Neural cell (in vitro differentiated cells): ENCODE results near the gene VSTM5. TPM values are rescaled to one million over a fixed set of nuclear protein-coding genes. Genes with fewer than 3 reads are reported as not detected.

ENCODE experiments used
- H2AFZ ChIP-seq: fragments of 200-600, 300-800 bp; sonication (generic), shearing (Covaris generic); 2 replicates; pipeline ENCODE4 v1.6.0; 2014; ENCODE audit warnings: low read depth, mild to moderate bottlenecking, antibody characterized with exemption, low read length, moderate library complexity
- H3F3A ChIP-seq: fragments of 200-600 bp; shearing (Covaris generic); 2 replicates; pipeline ENCODE4 v1.6.1; 2016; ENCODE audit warnings: mild to moderate bottlenecking, moderate library complexity, mixed read lengths, antibody characterized with exemption, low read length; ENCODE audit not compliant: insufficient read depth, poor library complexity, severe bottlenecking
- H3K27ac ChIP-seq: fragments of 200-600, 300-800 bp; sonication (generic), shearing (Covaris generic); 2 replicates; pipeline ENCODE4 v1.5.1; 2014; ENCODE audit warnings: mild to moderate bottlenecking, low read length, moderate library complexity
- H3K27me3 ChIP-seq: fragments of 300-800, 200-600 bp; sonication (generic), shearing (Covaris generic); 2 replicates; pipeline ENCODE4 v1.6.0; 2014; ENCODE audit warnings: mild to moderate bottlenecking, low read depth, low read length, moderate library complexity; ENCODE audit not compliant: insufficient read depth
- H3K36me3 ChIP-seq: fragments of 300-800, 200-600 bp; sonication (generic), shearing (Covaris generic); 2 replicates; pipeline ENCODE4 v1.5.1; 2014; ENCODE audit warnings: mild to moderate bottlenecking, antibody characterized with exemption, low read length, moderate library complexity; ENCODE audit not compliant: insufficient read depth
- H3K4me2 ChIP-seq: fragments of 300-800, 200-600 bp; sonication (generic), shearing (Covaris generic); 2 replicates; pipeline ENCODE4 v1.6.0; 2014; ENCODE audit warnings: mild to moderate bottlenecking, low read length
- H3K4me3 ChIP-seq: fragments of 300-800, 200-600 bp; sonication (generic), shearing (Covaris generic); 2 replicates; pipeline ENCODE4 v1.5.1; 2014; ENCODE audit warnings: mild to moderate bottlenecking, low read length, moderate library complexity
- H3K79me2 ChIP-seq: fragments of 200-600 bp; shearing (Covaris generic); replicated peaks from 2 replicates; pipeline ENCODE4 v1.6.0; 2014; ENCODE audit warnings: mild to moderate bottlenecking, low read length, moderate library complexity; ENCODE audit not compliant: insufficient read depth
- H3K9ac ChIP-seq: fragments of 300-800, 200-600 bp; sonication (generic), shearing (Covaris generic); 2 replicates; pipeline ENCODE4 v1.6.1; 2016; ENCODE audit warnings: mild to moderate bottlenecking, low read length, mixed read lengths
- H3K9me2 ChIP-seq: fragments of 200-600 bp; shearing (Covaris generic); 2 replicates; pipeline ENCODE4 v1.6.1; 2016; ENCODE audit warnings: mild to moderate bottlenecking, low read length, mixed read lengths; ENCODE audit not compliant: insufficient read depth
- H3K9me3 ChIP-seq: fragments of 200-600, 300-800 bp; sonication (generic), shearing (Covaris generic); 2 replicates; pipeline ENCODE4 v1.6.1; 2016; ENCODE audit warnings: mild to moderate bottlenecking, mixed run types, low read length, moderate library complexity, mixed read lengths
- H4K20me1 ChIP-seq: fragments of 200-600 bp; shearing (Covaris generic); 2 replicates; pipeline ENCODE4 v1.6.1; 2016; ENCODE audit warnings: mild to moderate bottlenecking, mixed run types; ENCODE audit not compliant: insufficient read depth
- EP300 ChIP-seq: fragments of 450-650 bp; conservative IDR thresholded peaks from 2 replicates; pipeline ENCODE4 v1.6.1; 2014; ENCODE audit warnings: antibody characterized with exemption, mild to moderate bottlenecking, moderate library complexity; ENCODE audit not compliant: poor library complexity, severe bottlenecking
- EZH2 ChIP-seq: fragments of 200-600, 300-800 bp; shearing (Covaris generic), sonication (generic); IDR thresholded peaks from 2 replicates; pipeline ENCODE4 v1.6.1; 2014; ENCODE audit warnings: antibody characterized with exemption, low read length, borderline replicate concordance, mild to moderate bottlenecking; ENCODE audit not compliant: insufficient read depth, poor library complexity, severe bottlenecking
- MXI1 ChIP-seq: fragments of 450-650 bp; conservative IDR thresholded peaks from 2 replicates; pipeline ENCODE4 v1.6.1; 2014; ENCODE audit warnings: antibody characterized with exemption, mild to moderate bottlenecking; ENCODE audit not compliant: poor library complexity, severe bottlenecking
- POLR2AphosphoS5 ChIP-seq: IDR thresholded peaks from 2 replicates; pipeline ENCODE4 v1.6.1; 2012
- RAD21 ChIP-seq: fragments of 450-650 bp; conservative IDR thresholded peaks from 2 replicates; pipeline ENCODE4 v1.6.1; 2014; ENCODE audit warnings: antibody characterized with exemption, mild to moderate bottlenecking, moderate library complexity
- SMC3 ChIP-seq: fragments of 450-650 bp; conservative IDR thresholded peaks from 2 replicates; pipeline ENCODE4 v1.6.1; 2014; ENCODE audit warnings: antibody characterized with exemption, mild to moderate bottlenecking, moderate library complexity; ENCODE audit not compliant: poor library complexity
- TAF1 ChIP-seq: IDR thresholded peaks from 2 replicates; pipeline ENCODE4 v1.6.1; 2012; ENCODE audit warnings: low read depth
- polyA plus RNA-seq: library from polyadenylated mRNA; depleted of rRNA; stranded (reverse); fragments of >200 nt; gene quantifications from 2 replicates; pipeline ENCODE4 v1.2.3, GENCODE V29; 2014
- TF ChIP-seq, protein P1 (sequence below): fragments of 450-650 bp; IDR thresholded peaks from 2 replicates; pipeline ENCODE4 v1.5.1; 2014; ENCODE audit warnings: antibody characterized with exemption, mild to moderate bottlenecking, moderate library complexity; ENCODE audit not compliant: poor library complexity, severe bottlenecking
- TF ChIP-seq, protein P2 (sequence below): IDR thresholded peaks from 2 replicates; pipeline ENCODE4 v1.6.1; 2012; ENCODE audit warnings: borderline replicate concordance

Gene VSTM5
- polyA plus RNA-seq, 1 donor from 2014 or later, result not detected

- TF ChIP-seq, protein P1, sequence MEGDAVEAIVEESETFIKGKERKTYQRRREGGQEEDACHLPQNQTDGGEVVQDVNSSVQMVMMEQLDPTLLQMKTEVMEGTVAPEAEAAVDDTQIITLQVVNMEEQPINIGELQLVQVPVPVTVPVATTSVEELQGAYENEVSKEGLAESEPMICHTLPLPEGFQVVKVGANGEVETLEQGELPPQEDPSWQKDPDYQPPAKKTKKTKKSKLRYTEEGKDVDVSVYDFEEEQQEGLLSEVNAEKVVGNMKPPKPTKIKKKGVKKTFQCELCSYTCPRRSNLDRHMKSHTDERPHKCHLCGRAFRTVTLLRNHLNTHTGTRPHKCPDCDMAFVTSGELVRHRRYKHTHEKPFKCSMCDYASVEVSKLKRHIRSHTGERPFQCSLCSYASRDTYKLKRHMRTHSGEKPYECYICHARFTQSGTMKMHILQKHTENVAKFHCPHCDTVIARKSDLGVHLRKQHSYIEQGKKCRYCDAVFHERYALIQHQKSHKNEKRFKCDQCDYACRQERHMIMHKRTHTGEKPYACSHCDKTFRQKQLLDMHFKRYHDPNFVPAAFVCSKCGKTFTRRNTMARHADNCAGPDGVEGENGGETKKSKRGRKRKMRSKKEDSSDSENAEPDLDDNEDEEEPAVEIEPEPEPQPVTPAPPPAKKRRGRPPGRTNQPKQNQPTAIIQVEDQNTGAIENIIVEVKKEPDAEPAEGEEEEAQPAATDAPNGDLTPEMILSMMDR, result no peak
Measured at GRCh38 chr11:93841446-93841845, 9.0 kb downstream of the VSTM5 start (continued).

DNA sequence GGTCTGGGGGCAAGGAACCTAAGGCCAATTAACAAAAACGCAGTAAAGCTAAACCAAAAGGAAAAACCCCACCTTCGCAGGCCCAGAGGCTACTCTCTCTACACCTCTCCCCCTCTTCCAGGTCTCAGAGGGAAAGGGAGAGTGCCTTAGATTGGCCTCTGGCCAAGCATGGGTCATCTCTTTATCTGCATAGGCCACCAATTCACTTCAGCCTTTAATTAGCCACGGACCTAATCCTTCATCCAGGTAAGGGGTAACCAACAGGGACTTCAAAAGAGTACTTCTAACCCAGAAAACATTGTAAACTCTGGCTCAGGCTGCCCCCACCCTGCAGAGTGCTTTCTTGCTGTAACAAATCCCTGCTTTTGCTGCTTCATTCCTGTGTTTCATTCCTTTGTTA is 9.4 kb downstream of the VSTM5 start:
- Histone ChIP-seq H3K79me2 (no peaks in the 10 kb centered on the region), H3K36me3 (no peaks in the 10 kb centered on the region), H4K20me1 (no peaks in the 10 kb centered on the region), H3K27me3 (no peaks in the 10 kb centered on the region), H3K4me2 (no peak overlapping the region), H3K27ac (no peak overlapping the region), H3K9me2 (no peaks in the 10 kb centered on the region), H3K4me3 (no peak overlapping the region), H3F3A (no peaks in the 10 kb centered on the region), H3K9me3 (no peaks in the 10 kb centered on the region), H2AFZ (no peak overlapping the region), H3K9ac (no peak overlapping the region)
- TF ChIP-seq, protein P2, sequence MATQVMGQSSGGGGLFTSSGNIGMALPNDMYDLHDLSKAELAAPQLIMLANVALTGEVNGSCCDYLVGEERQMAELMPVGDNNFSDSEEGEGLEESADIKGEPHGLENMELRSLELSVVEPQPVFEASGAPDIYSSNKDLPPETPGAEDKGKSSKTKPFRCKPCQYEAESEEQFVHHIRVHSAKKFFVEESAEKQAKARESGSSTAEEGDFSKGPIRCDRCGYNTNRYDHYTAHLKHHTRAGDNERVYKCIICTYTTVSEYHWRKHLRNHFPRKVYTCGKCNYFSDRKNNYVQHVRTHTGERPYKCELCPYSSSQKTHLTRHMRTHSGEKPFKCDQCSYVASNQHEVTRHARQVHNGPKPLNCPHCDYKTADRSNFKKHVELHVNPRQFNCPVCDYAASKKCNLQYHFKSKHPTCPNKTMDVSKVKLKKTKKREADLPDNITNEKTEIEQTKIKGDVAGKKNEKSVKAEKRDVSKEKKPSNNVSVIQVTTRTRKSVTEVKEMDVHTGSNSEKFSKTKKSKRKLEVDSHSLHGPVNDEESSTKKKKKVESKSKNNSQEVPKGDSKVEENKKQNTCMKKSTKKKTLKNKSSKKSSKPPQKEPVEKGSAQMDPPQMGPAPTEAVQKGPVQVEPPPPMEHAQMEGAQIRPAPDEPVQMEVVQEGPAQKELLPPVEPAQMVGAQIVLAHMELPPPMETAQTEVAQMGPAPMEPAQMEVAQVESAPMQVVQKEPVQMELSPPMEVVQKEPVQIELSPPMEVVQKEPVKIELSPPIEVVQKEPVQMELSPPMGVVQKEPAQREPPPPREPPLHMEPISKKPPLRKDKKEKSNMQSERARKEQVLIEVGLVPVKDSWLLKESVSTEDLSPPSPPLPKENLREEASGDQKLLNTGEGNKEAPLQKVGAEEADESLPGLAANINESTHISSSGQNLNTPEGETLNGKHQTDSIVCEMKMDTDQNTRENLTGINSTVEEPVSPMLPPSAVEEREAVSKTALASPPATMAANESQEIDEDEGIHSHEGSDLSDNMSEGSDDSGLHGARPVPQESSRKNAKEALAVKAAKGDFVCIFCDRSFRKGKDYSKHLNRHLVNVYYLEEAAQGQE, result no peak
- TF ChIP-seq, protein P1, result no peak
- TF ChIP-seq SMC3 (no peak), MXI1 (no peak), EZH2 (no peak), RAD21 (no peak), TAF1 (no peak), EP300 (no peak), POLR2AphosphoS5 (no peak)

DNA sequence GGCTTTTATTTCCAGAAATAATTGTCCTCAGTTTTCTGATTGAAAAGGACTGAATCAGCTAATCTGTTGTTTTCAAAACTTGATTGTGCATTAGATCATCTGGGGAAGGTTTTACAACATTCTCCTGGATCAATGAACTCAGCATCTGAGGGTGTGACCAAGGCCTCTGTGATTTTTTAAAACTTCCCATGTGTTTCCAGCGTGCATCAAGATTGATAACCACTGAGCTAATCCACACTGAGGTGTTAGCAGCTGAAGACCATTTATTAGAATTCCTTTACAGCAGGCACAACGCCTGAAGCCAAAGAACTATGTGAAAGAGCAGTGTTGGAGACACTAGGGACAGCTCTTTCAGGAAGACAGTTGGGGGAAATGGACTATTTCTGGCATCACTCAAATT is 10.2 kb downstream of the VSTM5 start:
- H3K27me3 ChIP-seq, result no peaks in the 10 kb centered on the region
- H3F3A ChIP-seq, result no peaks in the 10 kb centered on the region
- H3K27ac ChIP-seq, result no peak overlapping the region
- H3K4me2 ChIP-seq, result no peak overlapping the region
- no peaks in the 10 kb centered on the region for H3K9me3 ChIP-seq
- no peak overlapping the region for H3K9ac ChIP-seq
- H3K4me3 ChIP-seq, result no peak overlapping the region
- H3K9me2 ChIP-seq, result no peaks in the 10 kb centered on the region
- H3K79me2 ChIP-seq, result no peaks in the 10 kb centered on the region
- H2AFZ ChIP-seq, result no peak overlapping the region
- TF ChIP-seq, protein P1, result no peak
- TF ChIP-seq RAD21, result no peak
- no peak for TF ChIP-seq MXI1
- TF ChIP-seq, protein P2, result no peak
- no peak for TF ChIP-seq POLR2AphosphoS5
- TF ChIP-seq EP300, result no peak
- no peak for TF ChIP-seq EZH2
- H4K20me1 ChIP-seq, result no peaks in the 10 kb centered on the region
- no peaks in the 10 kb centered on the region for H3K36me3 ChIP-seq
